Measurements from ENCODE around the gene PRKCE. TPM values are rescaled to one million over a fixed set of nuclear protein-coding genes. Genes with fewer than 3 reads are reported as not detected.
A peak's percentile ranks its signal among the peaks of the same experiment; 100 is the strongest.

PRKCE gene
- total RNA-seq, 1 experiment from 2014 or later, result 12.1 TPM

- TF ChIP-seq CTCF (IDR thresholded peaks at IDR 0.05; ENCODE audit: unreplicated experiment), result no peak
- DNase-seq (ENCODE audit: unreplicated experiment), result peak; percentile 89
- intact Hi-C loops (cut with micrococcal nuclease), result loop anchor here (2.0 to 5.0 kb wide), 3 partner anchors 74 to 125 kb away; partner anchors contain the start of gene EPAS1
- BruUV-seq (replicated peaks), result no TSS peak
- CTCF ChIA-PET, result interaction anchor here (0.6 to 2.2 kb wide), 18 partner anchors 9 to 1942 kb away, joined by 3 to 21 read pairs (median 3); no protein-coding TSS in a partner anchor
- H3K27me3 Mint-ChIP-seq (ENCODE audit: insufficient read depth, unreplicated experiment), result no peaks in the 10 kb centered on the region
- H3K27ac Mint-ChIP-seq (ENCODE audit: low read depth, unreplicated experiment), result peak overlapping the region; percentile 70
- no peaks in the 10 kb centered on the region for H3K9me3 Mint-ChIP-seq (ENCODE audit: unreplicated experiment)
- H3K36me3 Mint-ChIP-seq (ENCODE audit: insufficient read depth, unreplicated experiment), result peaks cover 4% of the 10 kb centered on the region
- H3K4me1 Mint-ChIP-seq (ENCODE audit: insufficient read depth, unreplicated experiment), result peaks cover 36% of the 10 kb centered on the region
- POLR2A ChIA-PET, result interaction anchor here (0.6 to 3.5 kb wide), 21 partner anchors 9 to 321 kb away, joined by 3 to 31 read pairs (median 4); partner anchors contain the start of gene EPAS1
- peak overlapping the region; percentile 35 for H3K4me3 Mint-ChIP-seq (ENCODE audit: unreplicated experiment)
These were observed 520.0 kb downstream of the PRKCE start for GRCh38 chr2:46171411-46171953.

GRCh38 chr2:46171996-46172546, 520.6 kb downstream of the PRKCE start:
- ChIA-PET POLR2A (interaction anchor here (0.7 to 3.5 kb wide), 19 partner anchors 9 to 322 kb away, joined by 3 to 31 read pairs (median 4); partner anchors contain the start of gene EPAS1), CTCF (interaction anchor here (0.6 to 2.2 kb wide), 18 partner anchors 8 to 1941 kb away, joined by 3 to 21 read pairs (median 3); no protein-coding TSS in a partner anchor)
- Mint-ChIP-seq H3K9me3 (ENCODE audit: unreplicated experiment) (no peaks in the 10 kb centered on the region), H3K27me3 (ENCODE audit: insufficient read depth, unreplicated experiment) (no peaks in the 10 kb centered on the region), H3K4me1 (ENCODE audit: insufficient read depth, unreplicated experiment) (peaks cover 35% of the 10 kb centered on the region), H3K36me3 (ENCODE audit: insufficient read depth, unreplicated experiment) (peaks cover 4% of the 10 kb centered on the region), H3K27ac (ENCODE audit: low read depth, unreplicated experiment) (peak overlapping the region; percentile 70), H3K4me3 (ENCODE audit: unreplicated experiment) (peak overlapping the region; percentile 35)
- BruUV-seq (replicated peaks), result no TSS peak
- intact Hi-C loops (cut with micrococcal nuclease), result loop anchor here (2.0 to 5.0 kb wide), 3 partner anchors 75 to 125 kb away; partner anchors contain the start of gene EPAS1
- peak; percentile 89 for DNase-seq (ENCODE audit: unreplicated experiment)
- TF ChIP-seq CTCF (IDR thresholded peaks at IDR 0.05; ENCODE audit: unreplicated experiment), result peak; percentile 40

- Mint-ChIP-seq H3K9me3 (ENCODE audit: unreplicated experiment) (no peaks in the 10 kb centered on the region), H3K27ac (ENCODE audit: low read depth, unreplicated experiment) (no peak overlapping the region), H3K36me3 (ENCODE audit: insufficient read depth, unreplicated experiment) (peaks cover 9% of the 10 kb centered on the region), H3K4me1 (ENCODE audit: insufficient read depth, unreplicated experiment) (peaks cover 28% of the 10 kb centered on the region), H3K4me3 (ENCODE audit: unreplicated experiment) (no peak overlapping the region), H3K27me3 (ENCODE audit: insufficient read depth, unreplicated experiment) (no peaks in the 10 kb centered on the region)
- POLR2A ChIA-PET, result interaction anchor here (0.8 to 3.5 kb wide), 7 partner anchors 14 to 126 kb away, joined by 3 to 31 read pairs (median 4); no protein-coding TSS in a partner anchor
- no TSS peak for BruUV-seq (replicated peaks)
- CTCF ChIA-PET, result interaction anchor here (1.0 to 1.1 kb wide), 3 partner anchors 7 to 110 kb away, joined by 3 to 4 read pairs (median 3); no protein-coding TSS in a partner anchor
- TF ChIP-seq CTCF (IDR thresholded peaks at IDR 0.05; ENCODE audit: unreplicated experiment), result no peak
- intact Hi-C loops (cut with micrococcal nuclease), result loop anchor here (5.0 kb wide), 2 partner anchors 76 to 106 kb away; no protein-coding TSS in a partner anchor
- no peak for DNase-seq (ENCODE audit: unreplicated experiment)
These were observed 521.6 kb downstream of the PRKCE start for GRCh38 chr2:46173030-46173429.

- H3K27me3 Mint-ChIP-seq (ENCODE audit: insufficient read depth, unreplicated experiment), result no peaks in the 10 kb centered on the region
- TF ChIP-seq CTCF (IDR thresholded peaks at IDR 0.05; ENCODE audit: unreplicated experiment), result no peak
- POLR2A ChIA-PET, result interaction anchor here (1.0 to 1.2 kb wide), 2 partner anchors 17 to 76 kb away, joined by 3 to 4 read pairs; no protein-coding TSS in a partner anchor
- H3K4me1 Mint-ChIP-seq (ENCODE audit: insufficient read depth, unreplicated experiment), result peaks cover 30% of the 10 kb centered on the region
- CTCF ChIA-PET, result interaction anchor here (0.6 to 1.1 kb wide), 2 partner anchors 10 to 110 kb away, joined by 3 to 4 read pairs; no protein-coding TSS in a partner anchor
- peaks cover 9% of the 10 kb centered on the region for H3K36me3 Mint-ChIP-seq (ENCODE audit: insufficient read depth, unreplicated experiment)
- no peaks in the 10 kb centered on the region for H3K9me3 Mint-ChIP-seq (ENCODE audit: unreplicated experiment)
- DNase-seq (ENCODE audit: unreplicated experiment), result no peak
- no TSS peak for BruUV-seq (replicated peaks)
- intact Hi-C loops (cut with micrococcal nuclease), result loop anchor here (5.0 kb wide), 2 partner anchors 76 to 106 kb away; no protein-coding TSS in a partner anchor
- H3K4me3 Mint-ChIP-seq (ENCODE audit: unreplicated experiment), result no peak overlapping the region
- no peak overlapping the region for H3K27ac Mint-ChIP-seq (ENCODE audit: low read depth, unreplicated experiment)
These were observed 522.3 kb downstream of the PRKCE start for GRCh38 chr2:46173636-46174250.

All from MCF 10A (cell line).